ENCODE data around the gene ARHGAP45. TPM values are rescaled to one million over a fixed set of nuclear protein-coding genes. Genes with fewer than 3 reads are reported as not detected.

The ARHGAP45 gene
- total and polyA plus RNA-seq, 2 of the 8 experiments (the other 6 are each of a cell fraction or from before 2014, with no cell fraction given), result 31.4 to 41.8 TPM

DNA sequence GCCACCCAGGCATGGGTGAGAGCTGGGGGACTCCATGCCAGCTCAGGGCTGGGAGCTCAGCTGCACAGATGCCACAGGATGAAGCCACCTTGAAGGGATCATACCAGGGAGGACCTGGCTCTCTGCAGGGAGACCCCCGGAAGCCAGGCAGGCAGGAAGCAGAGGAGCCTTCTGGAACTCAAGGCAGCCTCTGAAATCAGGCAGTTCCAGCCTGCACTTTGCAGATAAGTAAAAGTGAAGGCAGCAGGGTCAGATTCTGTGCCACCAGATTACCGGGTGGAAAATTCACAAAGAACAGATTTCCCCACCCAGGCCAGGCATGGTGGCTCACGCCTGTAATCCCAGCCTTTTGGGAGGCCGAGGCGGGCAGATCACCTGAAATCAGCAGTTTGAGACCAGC lies 48.6 kb upstream of the ARHGAP45 start:
- 95% methylated on average over 5 of the region's 5 CpGs; no CpG with 5 or more reads in 1 of the 2 experiments for WGBS, 2 experiments (ENCODE audit: extremely low coverage in 1 of 2, insufficient coverage in 1 of 2, insufficient read length in 1 of 2, insufficient replicate concordance in 2 of 2, low coverage in 1 of 2, low lambda C conversion rate in 2 of 2, missing lambda C conversion rate in 1 of 2)
- Histone ChIP-seq H2BK5ac (ENCODE audit: low read depth, low read length) (no peak overlapping the region), H3K56ac (replicated peaks; ENCODE audit: insufficient read length, low read depth, low read length) (no peak overlapping the region), H3K9ac (replicated peaks in 1 of 4; ENCODE audit: extremely low read depth in 1 of 4, low read depth in 3 of 4, low read length in 3 of 4) (no peak overlapping the region), H4K8ac (ENCODE audit: extremely low read depth, insufficient read depth, low read length) (no peak overlapping the region), H2BK120ac (replicated peaks; ENCODE audit: low read depth, low read length) (no peak overlapping the region), H2AFZ (ENCODE audit: low read length) (no peak overlapping the region), H3K4me1 (replicated peaks in 1 of 4; ENCODE audit: control insufficient read depth in 3 of 4, insufficient read depth in 4 of 4, low read length in 3 of 4) (peaks cover 0 to 37% (median 25%) of the 10 kb centered on the region in 4 experiments; a peak in 5 of 7 replicates), H2BK20ac (ENCODE audit: low read length) (no peak overlapping the region), H3K14ac (ENCODE audit: insufficient read length) (no peak overlapping the region), H3K27ac (ENCODE audit: low read depth, low read length) (no peak overlapping the region), H3K79me1 (ENCODE audit: low read depth, low read length) (peaks cover 24% of the 10 kb centered on the region), H3K9me3 (ENCODE audit: insufficient read depth in 2 of 2, low read depth in 1 of 2, low read length in 1 of 2) (no peaks in the 10 kb centered on the region), H3K79me2 (ENCODE audit: control insufficient read depth in 1 of 2, insufficient read depth in 2 of 2, low read length in 2 of 2) (peaks cover 36 to 74% of the 10 kb centered on the region in 2 experiments), H4K91ac (replicated peaks; ENCODE audit: insufficient read length, low read length) (no peak overlapping the region), H3K4me2 (ENCODE audit: insufficient read depth in 1 of 2, low read depth in 2 of 2, low read length in 2 of 2) (no peak overlapping the region), H4K5ac (ENCODE audit: insufficient read length, low read depth, low read length) (no peak overlapping the region), H3K18ac (ENCODE audit: extremely low read depth, low read length) (no peak overlapping the region), H2BK15ac (ENCODE audit: low read length) (no peak overlapping the region), H3K4me3 (ENCODE audit: extremely low read depth in 1 of 4, insufficient read depth in 2 of 4, low read depth in 3 of 4, low read length in 4 of 4) (no peak overlapping the region), H3K23ac (ENCODE audit: insufficient read length) (no peak overlapping the region), H2BK12ac (ENCODE audit: low read depth, low read length) (no peak overlapping the region), H3K23me2 (ENCODE audit: low read depth, low read length) (peaks cover 9% of the 10 kb centered on the region), H3K4ac (replicated peaks; ENCODE audit: insufficient read length, low read depth, low read length) (no peak overlapping the region), H3K27me3 (replicated peaks in 1 of 4; ENCODE audit: control insufficient read depth in 3 of 4, extremely low read depth in 1 of 4, insufficient read depth in 3 of 4, low read length in 3 of 4) (no peaks in the 10 kb centered on the region), H3K36me3 (ENCODE audit: control insufficient read depth in 2 of 4, insufficient read depth in 4 of 4, low read length in 3 of 4) (peaks cover 0 to 10% (median under 1%) of the 10 kb centered on the region in 4 experiments; a peak in 1 of 8 replicates), H2AK5ac (ENCODE audit: low read depth, low read length) (no peak overlapping the region), H4K20me1 (replicated peaks in 1 of 2; ENCODE audit: control insufficient read depth in 1 of 2, insufficient read depth in 2 of 2, low read length in 2 of 2) (peaks cover 38 to 49% of the 10 kb centered on the region in 2 experiments)
- FAIRE-seq, result no peak
- DNase-seq (ENCODE audit: low read depth in 1 of 2, low spot score in 2 of 2), result no peak
- CTCF ChIA-PET (ENCODE audit: partially characterized antibody), result interaction anchor here (0.5 to 1.9 kb wide), 3 partner anchors 11 to 946 kb away, joined by 3 to 8 read pairs (median 7); no protein-coding TSS in a partner anchor
- POLR2A ChIA-PET (ENCODE audit: partially characterized antibody), result interaction anchor here (0.6 to 6.4 kb wide), 5 partner anchors 11 to 203 kb away, joined by 3 to 125 read pairs (median 6); partner anchors contain the start of genes ABCA7 and CNN2
- TF ChIP-seq SIN3A (conservative IDR thresholded peaks at IDR 0.05 in 1 of 2, IDR thresholded peaks at IDR 0.05 in 1 of 2; ENCODE audit: low read depth in 1 of 2, low read length in 2 of 2) (no peak), YY1 (IDR thresholded peaks at IDR 0.05; ENCODE audit: low read depth, low read length) (no peak), TAF1 (IDR thresholded peaks at IDR 0.05; ENCODE audit: low read depth, low read length) (no peak), SP2 (IDR thresholded peaks at IDR 0.05; ENCODE audit: low read length) (no peak), CEBPB (IDR thresholded peaks at IDR 0.05; ENCODE audit: low read depth, low read length) (no peak), POLR2A (IDR thresholded peaks at IDR 0.05; ENCODE audit: control extremely low read depth in 1 of 2, low read depth in 2 of 2, low read length in 2 of 2) (no peak), ZNF274 (IDR thresholded peaks at IDR 0.05; ENCODE audit: borderline replicate concordance, extremely low read depth, low read length) (no peak), BCL11A (IDR thresholded peaks at IDR 0.05; ENCODE audit: low read depth in 2 of 2, low read length in 2 of 2) (no peak), CHD1 (IDR thresholded peaks at IDR 0.05; ENCODE audit: low read depth, low read length) (no peak), RNF2 (IDR thresholded peaks at IDR 0.05; ENCODE audit: borderline replicate concordance, low read depth, low read length, missing control alignments, poor library complexity, severe bottlenecking) (no peak), RBBP5 (IDR thresholded peaks at IDR 0.05; ENCODE audit: borderline replicate concordance, low read depth, low read length) (no peak)
- TF ChIP-seq, protein P1, sequence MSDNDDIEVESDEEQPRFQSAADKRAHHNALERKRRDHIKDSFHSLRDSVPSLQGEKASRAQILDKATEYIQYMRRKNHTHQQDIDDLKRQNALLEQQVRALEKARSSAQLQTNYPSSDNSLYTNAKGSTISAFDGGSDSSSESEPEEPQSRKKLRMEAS (IDR thresholded peaks at IDR 0.05), result no peak
- TF ChIP-seq, protein P2, sequence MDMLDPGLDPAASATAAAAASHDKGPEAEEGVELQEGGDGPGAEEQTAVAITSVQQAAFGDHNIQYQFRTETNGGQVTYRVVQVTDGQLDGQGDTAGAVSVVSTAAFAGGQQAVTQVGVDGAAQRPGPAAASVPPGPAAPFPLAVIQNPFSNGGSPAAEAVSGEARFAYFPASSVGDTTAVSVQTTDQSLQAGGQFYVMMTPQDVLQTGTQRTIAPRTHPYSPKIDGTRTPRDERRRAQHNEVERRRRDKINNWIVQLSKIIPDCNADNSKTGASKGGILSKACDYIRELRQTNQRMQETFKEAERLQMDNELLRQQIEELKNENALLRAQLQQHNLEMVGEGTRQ (IDR thresholded peaks at IDR 0.05; ENCODE audit: low read length), result no peak
